GM23248 (cell line): Measurements from ENCODE around the gene SYNDIG1.

Experiments used
- EZH2 ChIP-seq: fragments of 200-600 bp; sonication (generic); IDR thresholded peaks from 2 replicates; pipeline ENCODE4 v1.6.1; 2018; ENCODE audit warnings: antibody characterized with exemption, mild to moderate bottlenecking; ENCODE audit not compliant: insufficient read depth, poor library complexity, severe bottlenecking
- EZH2phosphoT487 ChIP-seq: fragments of 200-600 bp; sonication (generic); IDR thresholded peaks from 2 replicates; pipeline ENCODE4 v1.6.1; 2018; ENCODE audit warnings: antibody characterized with exemption, moderate library complexity, mild to moderate bottlenecking, low read depth; ENCODE audit not compliant: insufficient read depth

DNA sequence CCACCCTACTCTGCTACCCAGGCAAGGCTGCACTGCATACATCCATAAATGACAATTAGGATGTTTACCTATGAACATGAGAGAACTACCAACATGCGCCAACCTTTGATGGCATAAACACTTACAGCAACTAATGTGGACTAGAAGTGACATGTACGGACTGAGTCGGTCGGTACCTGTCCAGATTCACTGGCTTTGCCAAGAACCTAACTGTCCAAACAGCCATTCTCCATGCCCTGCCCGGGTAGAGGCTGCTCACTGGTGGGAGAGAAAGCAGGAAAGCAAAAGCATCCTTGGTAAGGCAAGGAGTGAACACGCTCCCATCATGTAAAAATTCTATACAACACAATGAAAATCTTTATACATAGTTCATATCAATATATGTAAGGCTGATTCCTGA lies 30.0 kb downstream of the SYNDIG1 start:
- TF ChIP-seq EZH2phosphoT487 (no peak), EZH2 (no peak)
